Measurements from ENCODE around the gene NIFK.

The NIFK gene

GRCh38 chr2:121736462-121737336 lies at the start of gene NIFK:
Gene NIFK, minus strand, starts transcription at chr2:121736875. Its CDS starts 25 bp downstream, at chr2:121736850.
- peak; percentile 100 for DNase-seq

GRCh38 chr2:121783180-121783579 lies 46.5 kb upstream of the NIFK start:
- no peak for DNase-seq

- DNase-seq, result no peak
These were observed 42.2 kb upstream of the NIFK start for GRCh38 chr2:121778741-121779487.

GRCh38 chr2:121777699-121778058 lies 41.0 kb upstream of the NIFK start:
- no peak for DNase-seq

GRCh38 chr2:121776885-121777698 lies 40.4 kb upstream of the NIFK start:
- no peak for DNase-seq

GRCh38 chr2:121776361-121776760 lies 39.7 kb upstream of the NIFK start:
- no peak for DNase-seq

- no peak for DNase-seq
These were observed 37.6 kb upstream of the NIFK start for GRCh38 chr2:121774235-121774634.

GRCh38 chr2:121771976-121772742 lies 35.5 kb upstream of the NIFK start:
- DNase-seq, result no peak

GRCh38 chr2:121768143-121768755 lies 31.6 kb upstream of the NIFK start:
- no peak for DNase-seq

GRCh38 chr2:121766624-121767023 lies 29.9 kb upstream of the NIFK start:
- no peak for DNase-seq

- DNase-seq, result no peak
These were observed 28.1 kb upstream of the NIFK start for GRCh38 chr2:121764681-121765228.

- DNase-seq, result peak; percentile 97
These were observed 18.8 kb upstream of the NIFK start, which contains the start of gene TSN for GRCh38 chr2:121755237-121756111. Gene TSN, plus strand, starts transcription at chr2:121755651. Its CDS starts 129 bp downstream, at chr2:121755780.

GRCh38 chr2:121754851-121755236 lies 18.2 kb upstream of the NIFK start:
- DNase-seq, result no peak

GRCh38 chr2:121748202-121748601 lies 11.5 kb upstream of the NIFK start:
- DNase-seq, result no peak

GRCh38 chr2:121746071-121746578 lies 9.4 kb upstream of the NIFK start:
- DNase-seq, result no peak

- DNase-seq, result no peak
These were observed 4.8 kb upstream of the NIFK start for GRCh38 chr2:121741450-121741849.

- DNase-seq, result no peak
These were observed 4.3 kb upstream of the NIFK start for GRCh38 chr2:121740973-121741372.

- no peak for DNase-seq
These were observed 574 bp downstream of the NIFK start for GRCh38 chr2:121736140-121736461.

GRCh38 chr2:121735518-121736074 lies 1.1 kb downstream of the NIFK start:
- DNase-seq, result no peak

GRCh38 chr2:121734544-121734943 lies 2.1 kb downstream of the NIFK start:
- peak; percentile 19 for DNase-seq
